DMS153 treated with DMSO at 0.1 percent for 48 hours (cell line): ENCODE results near the gene SLCO2A1.

Experiments used
- DNase-seq: peaks from one replicate; lab custom pipeline; 2025; ENCODE audit not compliant: unreplicated experiment; lab: John Stamatoyannopoulos, UW

Gene SLCO2A1

GRCh38 chr3:133887803-133888703 is 141.7 kb downstream of the SLCO2A1 start:
- no peak for DNase-seq

DNA sequence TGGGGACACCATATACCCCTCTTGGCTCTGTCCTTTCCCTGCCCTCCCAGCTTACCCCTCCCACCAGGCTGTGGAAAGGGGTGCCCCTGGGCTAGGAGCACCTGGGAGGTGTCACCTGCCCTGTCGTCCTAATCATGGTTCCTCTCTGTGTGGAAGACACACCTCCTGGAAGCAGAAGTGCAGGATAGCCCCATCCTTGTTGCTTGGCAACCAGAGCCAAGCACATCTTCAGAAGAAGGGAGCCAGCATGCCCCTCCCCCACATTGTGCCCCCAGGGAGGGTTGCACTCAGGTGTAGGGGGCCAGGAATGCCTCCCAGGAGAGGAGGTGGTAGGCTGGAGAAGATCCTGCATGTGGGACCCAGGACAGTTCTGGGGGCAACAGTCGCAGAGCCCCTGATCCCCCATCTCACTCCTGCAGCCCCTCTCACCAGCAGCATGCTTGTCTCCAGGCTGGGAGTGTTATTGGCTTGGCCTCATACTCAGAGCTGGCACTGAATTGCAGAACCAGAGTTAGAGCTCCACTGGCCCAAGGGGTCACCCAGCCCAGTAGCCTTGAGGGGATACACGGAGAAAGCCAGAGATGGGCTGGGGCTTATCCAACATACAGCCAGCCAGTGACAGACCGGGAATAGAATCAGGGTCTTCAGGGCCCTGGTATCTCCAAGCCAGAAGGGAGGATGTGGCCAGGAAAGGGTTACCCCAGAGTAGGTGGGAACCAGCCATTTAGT is 142.5 kb downstream of the SLCO2A1 start:
- DNase-seq = no peak

- DNase-seq = no peak
These were observed 143.5 kb downstream of the SLCO2A1 start for GRCh38 chr3:133886031-133886722.

DNA sequence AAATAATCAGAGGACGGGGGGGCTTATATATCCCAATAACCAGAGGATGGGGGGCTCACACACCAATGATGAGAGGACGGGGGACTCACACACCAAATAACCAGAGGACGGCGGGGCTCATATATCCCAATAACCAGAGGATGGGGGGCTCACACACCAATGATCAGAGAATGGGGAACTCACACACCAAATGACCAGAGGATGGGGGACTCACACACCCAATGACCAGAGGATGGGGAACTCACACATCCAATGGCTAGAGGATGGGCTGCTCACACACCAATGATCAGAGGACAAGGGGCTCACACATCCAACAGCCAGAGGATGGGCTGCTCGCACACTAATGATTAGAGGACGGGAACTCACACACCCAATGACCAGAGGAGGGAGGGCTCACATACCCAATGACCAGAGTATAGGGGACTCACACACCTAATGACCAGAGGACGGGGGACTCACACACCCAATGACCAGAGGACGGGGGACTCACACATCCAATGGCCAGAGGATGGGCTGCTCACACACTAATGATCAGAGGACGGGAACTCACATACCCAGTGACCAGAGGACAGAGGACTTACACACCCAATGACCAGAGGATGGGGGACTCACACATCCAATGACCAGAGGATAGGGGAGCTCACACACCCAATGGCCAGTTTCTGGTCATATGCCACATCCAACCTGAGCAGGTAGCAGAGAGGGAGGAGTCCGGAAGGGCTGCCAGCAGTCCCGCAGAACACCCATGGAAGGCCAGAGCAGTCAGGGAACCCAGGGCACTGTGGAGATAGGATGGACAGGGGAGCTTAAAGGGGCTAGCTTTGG is 144.6 kb downstream of the SLCO2A1 start:
- DNase-seq = no peak

DNA sequence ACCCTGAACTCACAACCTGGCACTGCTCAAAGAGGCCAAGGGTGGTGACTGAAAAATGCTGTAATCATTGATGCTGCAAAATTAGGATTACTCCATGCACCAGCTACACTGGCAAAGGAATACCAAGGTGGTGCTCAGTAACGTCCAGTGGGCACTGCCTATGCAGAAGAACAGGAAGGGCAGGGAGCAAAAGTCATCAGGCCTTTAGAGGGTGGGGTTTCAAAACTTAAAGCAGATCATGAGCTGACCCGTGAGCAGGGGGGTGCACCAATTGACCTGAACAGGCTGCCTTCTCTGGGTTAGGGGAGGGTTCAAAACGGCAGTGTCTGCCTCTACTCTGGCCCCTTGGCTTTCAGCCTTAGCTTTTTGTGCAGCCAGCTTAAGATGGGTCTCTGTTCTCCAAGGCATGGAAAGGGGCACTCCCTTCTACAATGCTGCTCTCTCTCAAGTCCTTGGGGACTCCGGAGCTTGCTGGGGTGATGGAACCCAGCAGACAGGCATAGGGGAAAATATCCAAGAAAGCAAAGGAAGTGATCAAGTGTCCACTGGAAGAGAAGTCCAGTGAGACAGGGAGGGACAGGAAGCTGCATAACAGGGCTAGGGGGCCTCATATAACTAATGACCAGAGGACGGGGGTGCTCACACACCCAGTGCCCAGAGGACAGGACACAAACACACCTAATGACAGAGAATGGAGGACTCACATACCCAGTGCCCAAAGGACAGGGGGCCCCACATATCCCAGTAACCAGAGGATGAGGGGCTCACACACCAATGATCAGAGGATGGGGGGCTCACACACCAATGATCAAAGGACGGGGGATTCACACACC is 145.5 kb downstream of the SLCO2A1 start:
- no peak for DNase-seq

GRCh38 chr3:133883641-133884040 is 146.1 kb downstream of the SLCO2A1 start:
- DNase-seq = no peak

DNA sequence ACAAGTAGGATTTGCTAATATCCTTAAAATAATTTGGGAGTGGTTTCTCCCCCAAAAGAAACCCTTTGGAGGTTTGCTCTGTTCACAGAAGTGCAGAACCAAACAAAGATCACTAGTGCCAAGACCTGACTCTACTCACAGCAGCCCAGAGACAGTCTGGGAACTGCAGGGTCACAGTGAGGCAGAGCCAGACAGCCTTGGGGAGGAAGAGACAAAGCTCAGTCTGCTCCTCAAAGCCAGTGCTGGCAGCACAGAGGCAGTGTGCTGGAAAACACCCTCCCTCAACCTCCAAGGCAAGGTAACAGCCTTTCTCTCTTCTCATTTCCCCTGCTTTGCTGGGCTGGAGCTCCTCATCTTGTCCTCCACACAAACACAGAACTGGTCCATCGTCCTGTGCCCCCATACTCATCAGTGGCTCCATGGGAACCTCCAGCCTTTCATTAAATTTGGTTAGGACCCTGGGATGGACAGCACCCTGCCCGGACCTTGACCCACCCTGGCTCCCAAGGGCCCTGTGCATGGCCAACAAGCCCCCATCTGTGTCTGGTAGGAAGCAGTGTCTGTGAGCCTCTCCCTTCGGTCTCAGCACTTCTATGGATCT is 146.6 kb downstream of the SLCO2A1 start:
- no peak for DNase-seq

GRCh38 chr3:133881939-133882825 is 147.5 kb downstream of the SLCO2A1 start:
- DNase-seq = no peak

GRCh38 chr3:133881492-133881891 is 148.2 kb downstream of the SLCO2A1 start:
- no peak for DNase-seq

GRCh38 chr3:133880886-133881455 is 148.8 kb downstream of the SLCO2A1 start:
- no peak for DNase-seq

DNA sequence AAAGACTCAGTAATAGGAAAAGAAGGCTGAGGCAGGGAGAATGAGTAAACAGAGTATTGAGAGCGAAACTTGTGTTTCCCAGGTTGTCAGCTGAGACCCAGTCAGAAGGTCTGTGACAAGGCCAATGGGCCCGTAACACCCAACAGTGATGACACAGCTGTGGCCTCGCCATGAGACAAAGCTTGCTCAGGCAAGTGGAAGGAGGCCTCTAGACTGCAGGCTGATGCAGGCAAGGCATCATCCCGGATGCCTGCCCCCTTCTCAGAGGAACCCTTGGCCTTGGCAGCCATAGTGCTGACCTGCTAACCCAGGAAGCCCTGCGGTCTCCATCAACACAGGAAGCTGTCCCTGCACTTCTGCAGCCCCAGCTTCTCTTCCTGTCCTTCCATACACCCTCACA is 149.4 kb downstream of the SLCO2A1 start:
- DNase-seq = no peak

GRCh38 chr3:133878518-133878917 is 151.2 kb downstream of the SLCO2A1 start:
- DNase-seq = no peak
